ENCODE data around the gene HOXC5.

DNA sequence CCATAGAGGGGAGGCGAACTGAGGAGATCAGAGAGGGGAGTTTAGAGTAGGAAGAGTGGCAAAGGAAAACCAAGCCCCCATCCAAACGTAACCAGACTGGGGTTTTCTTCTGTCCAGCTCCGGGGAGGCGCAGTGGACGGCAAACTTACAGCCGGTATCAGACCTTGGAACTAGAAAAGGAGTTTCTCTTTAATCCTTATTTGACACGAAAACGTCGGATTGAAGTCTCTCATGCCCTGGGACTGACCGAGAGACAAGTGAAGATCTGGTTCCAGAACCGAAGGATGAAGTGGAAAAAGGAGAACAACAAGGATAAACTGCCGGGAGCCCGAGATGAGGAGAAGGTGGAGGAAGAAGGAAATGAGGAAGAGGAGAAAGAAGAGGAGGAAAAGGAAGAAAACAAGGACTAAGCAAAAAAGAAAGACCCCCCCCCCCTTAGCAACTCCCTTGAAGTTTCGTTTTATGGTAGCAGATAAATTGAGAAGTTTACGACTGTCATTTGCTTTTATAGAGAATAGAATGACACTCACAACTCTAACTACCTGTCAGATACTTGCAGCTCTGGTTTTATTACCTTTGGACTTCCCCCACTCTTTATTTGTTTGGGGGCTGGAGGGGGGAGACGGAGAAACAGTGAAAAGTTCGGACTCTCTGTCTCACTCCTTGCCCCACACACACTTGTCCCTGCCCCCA, 21.7 kb upstream of the HOXC5 start:
- TF ChIP-seq, protein P1, sequence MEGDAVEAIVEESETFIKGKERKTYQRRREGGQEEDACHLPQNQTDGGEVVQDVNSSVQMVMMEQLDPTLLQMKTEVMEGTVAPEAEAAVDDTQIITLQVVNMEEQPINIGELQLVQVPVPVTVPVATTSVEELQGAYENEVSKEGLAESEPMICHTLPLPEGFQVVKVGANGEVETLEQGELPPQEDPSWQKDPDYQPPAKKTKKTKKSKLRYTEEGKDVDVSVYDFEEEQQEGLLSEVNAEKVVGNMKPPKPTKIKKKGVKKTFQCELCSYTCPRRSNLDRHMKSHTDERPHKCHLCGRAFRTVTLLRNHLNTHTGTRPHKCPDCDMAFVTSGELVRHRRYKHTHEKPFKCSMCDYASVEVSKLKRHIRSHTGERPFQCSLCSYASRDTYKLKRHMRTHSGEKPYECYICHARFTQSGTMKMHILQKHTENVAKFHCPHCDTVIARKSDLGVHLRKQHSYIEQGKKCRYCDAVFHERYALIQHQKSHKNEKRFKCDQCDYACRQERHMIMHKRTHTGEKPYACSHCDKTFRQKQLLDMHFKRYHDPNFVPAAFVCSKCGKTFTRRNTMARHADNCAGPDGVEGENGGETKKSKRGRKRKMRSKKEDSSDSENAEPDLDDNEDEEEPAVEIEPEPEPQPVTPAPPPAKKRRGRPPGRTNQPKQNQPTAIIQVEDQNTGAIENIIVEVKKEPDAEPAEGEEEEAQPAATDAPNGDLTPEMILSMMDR (IDR thresholded peaks at IDR 0.05; ENCODE audit: low read length) = no peak
- no peak for TF ChIP-seq EZH2 (optimal IDR thresholded peaks at IDR 0.05; ENCODE audit: low read depth, low read length)
- 0 out of 2 replicates have a peak, but pooled peaks have one; percentile 43 for TF ChIP-seq EZH2phosphoT487 (IDR thresholded peaks at IDR 0.05; ENCODE audit: low read length)
